Spinal cord (tissue), 10 donors: ENCODE results near the gene MACROD2. TPM values are rescaled to one million over a fixed set of nuclear protein-coding genes. Genes with fewer than 3 reads are reported as not detected.
A peak's percentile ranks its signal among the peaks of the same experiment; 100 is the strongest.
"Not testable (repeated sequence)": the region's sequence is repeated elsewhere in the genome, so short reads cannot be mapped to it uniquely, and the experiment has no call there.

Source experiments
- DNase-seq, 6 donors: peaks; one replicate each; pipeline versions ENCODE4 v3.0.0 to v3.0.0-alpha.2; 2013 to 2015; ENCODE audit warnings: low spot score in 6 of 6, low read depth in 4 of 6
- H3K27ac ChIP-seq: one replicate; pipeline ENCODE4 v1.5.1; 2013; ENCODE audit warnings: low read depth, low read length, control low read depth
- H3K27me3 ChIP-seq: one replicate; pipeline ENCODE4 v1.6.1; 2013; ENCODE audit warnings: low read length; ENCODE audit not compliant: control insufficient read depth, insufficient read depth
- H3K36me3 ChIP-seq: one replicate; pipeline ENCODE4 v1.6.1; 2013; ENCODE audit warnings: low read length; ENCODE audit not compliant: control insufficient read depth, insufficient read depth
- H3K4me1 ChIP-seq: one replicate; pipeline ENCODE4 v1.6.1; 2013; ENCODE audit warnings: low read length; ENCODE audit not compliant: control insufficient read depth, insufficient read depth
- H3K4me3 ChIP-seq: one replicate; pipeline ENCODE4 v1.5.1; 2013; ENCODE audit warnings: low read depth, low read length, control low read depth
- H3K9me3 ChIP-seq: one replicate; pipeline ENCODE4 v1.6.1; 2013; ENCODE audit warnings: low read length; ENCODE audit not compliant: control insufficient read depth, insufficient read depth
- WGBS: methylation state at CpG from one replicate; pipeline ENCODE4 v1.1.5; 2013; ENCODE audit warnings: missing lambda C conversion rate; ENCODE audit not compliant: insufficient coverage; 5-methylcytosine and 5-hydroxymethylcytosine counted together
- polyA plus RNA-seq, 2 donors: library from polyadenylated mRNA; unstranded; fragments of 120-200 nt; gene quantifications; one replicate each; pipeline ENCODE4 v1.2.1, GENCODE V29; 2013; ENCODE audit not compliant: insufficient read length in 2 of 2
- total RNA-seq, 2 donors: library from RNA; depleted of rRNA in 1 of 2; stranded (reverse); fragments of 120-200 nt in 1 of 2; fragments of >200 nt in 1 of 2; gene quantifications; one replicate each; pipeline versions ENCODE4 v1.2.3 to v1.2.4, GENCODE V29; 2013 to 2014
- donor health status: healthy.

The MACROD2 gene
- total and polyA plus RNA-seq, 4 donors = 16.2 to 34.0 (median 23.6) TPM

DNA sequence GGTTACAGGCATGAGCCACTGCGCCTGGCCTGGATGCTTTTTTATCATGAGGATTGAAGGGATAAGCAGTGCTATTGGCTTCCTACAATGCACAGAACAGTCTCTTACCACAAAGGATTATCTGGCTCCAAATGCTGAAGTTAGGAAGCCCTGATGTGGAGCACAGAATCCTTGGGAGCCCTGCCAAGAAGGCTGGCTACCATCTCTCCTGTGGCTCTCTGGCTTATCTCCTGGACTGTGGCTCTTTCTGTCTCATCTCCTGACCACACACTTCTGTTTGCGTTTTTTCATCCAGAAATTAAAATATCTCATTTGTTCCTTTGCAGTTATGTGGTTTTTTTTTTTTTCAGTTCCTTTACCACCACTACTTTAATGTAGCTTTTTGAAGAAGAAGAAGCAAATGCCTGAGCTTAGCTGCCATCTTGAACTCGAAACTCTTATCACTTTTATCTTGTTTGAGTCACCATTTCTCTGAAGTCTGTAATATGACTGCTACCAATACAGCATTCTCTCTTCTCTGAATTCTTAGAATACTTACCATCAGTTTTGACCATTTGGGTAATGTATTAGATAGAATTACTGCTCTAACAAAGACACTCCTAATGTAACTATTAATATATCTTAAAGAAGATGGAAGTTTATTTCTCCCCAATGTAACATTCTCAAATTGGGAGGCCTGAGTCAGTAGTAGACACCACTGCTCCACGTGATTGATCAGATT is 1533.2 kb downstream of the MACROD2 start:
- H3K36me3 ChIP-seq = no peaks in the 10 kb centered on the region
- H3K4me3 ChIP-seq = no peak overlapping the region
- no peak for DNase-seq
- WGBS = no CpG with 5 or more reads among the region's 4 CpGs
- no peaks in the 10 kb centered on the region for H3K27me3 ChIP-seq
- no peaks in the 10 kb centered on the region for H3K4me1 ChIP-seq
- no peaks in the 10 kb centered on the region for H3K9me3 ChIP-seq
- no peak overlapping the region for H3K27ac ChIP-seq

DNA sequence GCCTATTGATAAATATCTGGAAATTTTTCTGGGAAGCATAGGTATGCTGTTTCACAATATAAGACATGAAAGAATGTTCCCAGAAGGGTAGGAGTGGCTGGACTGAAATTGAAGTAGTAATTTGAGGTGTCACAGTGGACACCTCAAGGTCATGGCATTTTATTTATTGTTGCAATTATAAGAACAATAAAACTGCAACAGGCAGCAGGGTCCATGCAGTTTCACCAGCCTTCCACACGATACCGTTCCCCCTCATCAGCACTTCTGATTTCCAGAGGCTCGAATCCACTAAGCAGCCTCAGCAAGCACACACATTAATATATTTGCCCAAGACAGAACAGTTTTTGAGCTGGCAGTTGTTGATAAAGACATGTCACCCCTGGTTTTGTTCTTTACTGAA is 1540.5 kb downstream of the MACROD2 start:
- Histone ChIP-seq H3K4me3 (no peak overlapping the region), H3K4me1 (no peaks in the 10 kb centered on the region), H3K27me3 (no peaks in the 10 kb centered on the region), H3K9me3 (no peaks in the 10 kb centered on the region), H3K27ac (no peak overlapping the region), H3K36me3 (no peaks in the 10 kb centered on the region)
- DNase-seq = peak in 1 of 6 donors; percentile 64
- 93% methylated on average over 3 of the region's 3 CpGs for WGBS

DNA sequence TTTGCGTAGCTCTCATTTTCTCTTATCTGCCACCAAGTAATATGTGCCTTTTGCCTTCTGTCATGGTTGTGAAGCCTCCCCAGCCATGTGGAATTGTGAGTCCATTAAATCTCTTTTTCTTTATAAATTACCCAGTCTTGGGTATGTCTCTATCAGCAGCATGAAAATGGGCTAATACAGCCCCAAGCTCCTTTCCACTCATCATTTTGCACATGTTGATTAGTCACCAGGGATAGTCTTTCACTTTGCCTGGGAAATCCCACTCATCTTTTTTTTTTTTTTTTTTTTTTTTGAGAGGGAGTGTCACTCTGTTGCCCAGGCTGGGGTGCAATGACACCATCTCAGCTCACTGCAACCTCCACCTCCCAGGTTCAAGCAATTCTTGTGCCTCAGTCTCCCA is 1541.9 kb downstream of the MACROD2 start:
- not testable (repeated sequence) for DNase-seq, H3K9me3 ChIP-seq, H3K4me3 ChIP-seq, H3K36me3 ChIP-seq, H3K27ac ChIP-seq, H3K4me1 ChIP-seq, H3K27me3 ChIP-seq
- no CpG with 5 or more reads among the region's 1 CpG for WGBS

DNA sequence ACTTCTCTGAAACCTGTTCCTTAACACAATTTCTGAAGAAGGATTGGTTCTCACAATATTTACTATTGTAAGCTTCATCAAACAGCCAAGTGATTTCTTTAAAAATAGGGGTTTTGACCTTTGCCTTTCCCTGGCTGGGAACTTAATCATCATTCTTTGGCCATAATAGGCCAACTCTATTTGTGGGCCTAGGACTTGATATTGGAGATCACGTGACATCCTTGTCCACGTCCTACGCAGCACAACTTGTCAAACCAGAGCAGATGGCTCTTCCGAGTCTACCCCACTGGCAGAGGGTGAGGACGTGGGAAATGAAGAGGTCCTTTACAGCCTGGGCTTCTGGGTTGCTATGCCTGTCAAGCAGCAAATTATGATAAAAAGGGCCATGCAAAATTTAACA is 1547.3 kb downstream of the MACROD2 start:
- Histone ChIP-seq H3K9me3 (no peaks in the 10 kb centered on the region), H3K27me3 (no peaks in the 10 kb centered on the region), H3K4me3 (no peak overlapping the region), H3K4me1 (no peaks in the 10 kb centered on the region), H3K27ac (no peak overlapping the region), H3K36me3 (no peaks in the 10 kb centered on the region)
- DNase-seq = no peak
- 94% methylated on average over 5 of the region's 5 CpGs for WGBS

DNA sequence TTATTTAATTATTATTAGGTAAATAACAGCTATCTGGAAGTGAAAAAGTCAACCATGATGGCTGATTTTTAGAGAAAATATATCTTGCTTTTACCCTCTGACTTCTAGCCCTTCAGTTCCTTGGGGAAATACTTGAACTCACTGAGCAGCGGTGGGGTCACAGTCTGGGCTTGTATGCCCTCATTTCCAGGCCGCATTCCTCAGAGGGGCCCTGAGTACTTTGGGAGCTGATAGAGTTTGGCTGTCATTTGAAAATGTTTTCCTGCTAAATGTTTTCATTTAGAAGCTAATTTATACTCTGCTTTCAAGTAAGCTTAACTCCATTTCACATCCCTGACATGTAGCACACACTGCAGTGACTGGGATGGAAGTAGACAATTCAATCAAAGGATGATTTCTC is 1549.4 kb downstream of the MACROD2 start:
- DNase-seq = no peak
- Histone ChIP-seq H3K36me3 (no peaks in the 10 kb centered on the region), H3K9me3 (no peaks in the 10 kb centered on the region), H3K27me3 (no peaks in the 10 kb centered on the region), H3K4me1 (no peaks in the 10 kb centered on the region), H3K27ac (no peak overlapping the region), H3K4me3 (no peak overlapping the region)
- WGBS = no CpG with 5 or more reads among the region's 2 CpGs

DNA sequence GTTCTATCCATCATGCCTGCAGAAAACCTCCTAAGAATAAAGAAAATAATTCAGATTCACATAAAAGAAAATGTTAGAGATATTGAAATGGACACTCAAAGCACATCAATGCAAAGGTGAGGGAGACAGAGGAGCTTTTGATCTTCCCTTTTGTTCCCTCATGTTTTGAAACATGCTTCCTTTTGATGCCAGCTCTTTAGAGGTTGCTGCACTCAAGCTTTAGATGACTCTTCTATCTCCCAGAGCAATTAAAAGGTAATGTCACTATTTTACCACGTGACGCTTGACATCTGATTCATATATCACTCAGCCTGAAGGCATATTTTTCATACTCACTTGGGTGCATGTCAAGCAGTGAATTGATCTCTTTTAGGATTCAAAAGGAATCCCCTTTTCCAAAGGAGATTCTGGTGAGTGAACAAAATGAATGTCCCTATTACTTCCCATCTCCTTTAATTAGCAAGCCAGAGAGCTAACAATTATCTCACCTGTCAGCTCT is 1551.3 kb downstream of the MACROD2 start:
- no peak overlapping the region for H3K4me3 ChIP-seq
- no peak for DNase-seq
- no peaks in the 10 kb centered on the region for H3K27me3 ChIP-seq
- no peak overlapping the region for H3K27ac ChIP-seq
- WGBS = no CpG with 5 or more reads among the region's 2 CpGs
- no peaks in the 10 kb centered on the region for H3K9me3 ChIP-seq
- no peaks in the 10 kb centered on the region for H3K36me3 ChIP-seq
- H3K4me1 ChIP-seq = no peaks in the 10 kb centered on the region

DNA sequence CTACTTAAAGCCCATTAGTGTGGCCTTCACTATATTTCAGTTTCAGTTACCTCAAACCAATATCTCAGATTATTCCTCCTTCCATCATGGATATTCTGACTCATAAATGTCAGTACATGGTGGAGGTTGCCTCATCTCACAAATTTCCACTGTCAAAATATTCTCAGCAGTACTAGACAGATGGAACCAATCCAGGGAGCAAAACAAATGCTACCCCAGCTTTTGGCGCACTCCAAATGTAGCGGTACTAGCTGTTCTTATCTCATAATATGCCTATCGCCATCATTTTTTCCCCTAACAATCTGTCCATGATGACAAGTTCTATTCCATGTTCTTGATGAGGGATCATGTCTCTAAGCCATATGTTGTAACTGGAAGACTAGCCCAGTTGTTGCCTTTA is 1551.8 kb downstream of the MACROD2 start:
- H3K27ac ChIP-seq = no peak overlapping the region
- WGBS = 94% methylated on average over 2 of the region's 3 CpGs
- no peaks in the 10 kb centered on the region for H3K4me1 ChIP-seq
- no peaks in the 10 kb centered on the region for H3K9me3 ChIP-seq
- H3K4me3 ChIP-seq = no peak overlapping the region
- no peaks in the 10 kb centered on the region for H3K27me3 ChIP-seq
- DNase-seq = peak in 1 of 6 donors; percentile 43
- H3K36me3 ChIP-seq = no peaks in the 10 kb centered on the region

DNA sequence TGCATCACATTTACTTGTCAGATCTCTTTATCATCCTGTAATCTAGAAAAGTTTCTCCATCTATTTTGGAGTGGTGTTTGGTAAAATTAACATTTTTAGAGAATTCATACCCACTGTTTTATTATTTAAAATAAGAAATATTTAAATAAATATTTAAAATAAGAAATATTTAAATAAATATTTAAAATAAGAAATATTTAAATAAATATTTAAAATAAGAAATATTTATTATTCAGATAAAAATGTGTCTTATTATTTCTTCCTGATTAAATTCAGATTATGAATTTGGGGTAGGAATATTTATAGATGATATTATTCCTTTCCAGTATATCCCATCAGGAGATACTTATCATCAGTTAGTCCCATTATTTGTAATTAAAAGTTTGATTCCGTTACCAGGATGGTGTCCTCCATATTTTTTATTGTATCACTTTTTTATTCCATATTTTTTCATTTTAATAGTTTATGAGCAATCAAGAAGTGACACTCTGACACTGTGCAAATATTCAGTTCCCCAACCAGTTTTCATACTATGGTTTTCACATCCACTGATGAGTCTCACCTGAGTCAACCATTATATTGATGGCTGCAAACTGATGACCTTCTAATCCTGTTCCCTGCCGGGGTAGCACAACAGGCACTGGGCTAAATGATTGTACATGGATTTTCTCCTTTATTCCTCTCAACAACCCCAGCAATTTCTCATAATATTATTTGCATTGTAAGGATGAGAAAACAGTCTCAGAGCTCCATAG is 1555.0 kb downstream of the MACROD2 start:
- peaks cover 5% of the 10 kb centered on the region for H3K9me3 ChIP-seq
- H3K36me3 ChIP-seq = no peaks in the 10 kb centered on the region
- no peaks in the 10 kb centered on the region for H3K4me1 ChIP-seq
- no CpG with 5 or more reads among the region's 2 CpGs for WGBS
- DNase-seq = no peak
- H3K27ac ChIP-seq = no peak overlapping the region
- H3K4me3 ChIP-seq = no peak overlapping the region
- H3K27me3 ChIP-seq = no peaks in the 10 kb centered on the region

DNA sequence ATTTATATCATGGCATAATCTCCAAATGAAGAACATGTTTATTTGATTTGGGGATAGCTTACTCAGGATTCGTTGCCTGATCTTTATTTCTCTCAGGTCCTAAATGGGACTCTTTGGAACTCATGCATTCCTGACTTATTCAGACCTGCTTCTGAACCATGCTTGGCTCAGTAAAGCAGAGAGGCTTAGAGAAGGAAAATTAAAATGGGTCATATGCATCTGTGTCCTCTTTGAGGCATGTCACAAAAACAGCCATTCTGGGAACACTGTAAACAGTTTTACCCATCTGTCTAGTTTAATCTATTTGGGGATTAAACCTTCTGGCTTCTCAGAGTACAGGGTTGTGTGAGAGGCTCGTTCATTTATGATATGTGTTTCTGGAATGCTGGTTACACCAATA is 1560.6 kb downstream of the MACROD2 start:
- Histone ChIP-seq H3K9me3 (peaks cover 5% of the 10 kb centered on the region), H3K4me1 (no peaks in the 10 kb centered on the region), H3K36me3 (no peaks in the 10 kb centered on the region), H3K4me3 (no peak overlapping the region), H3K27me3 (no peaks in the 10 kb centered on the region), H3K27ac (no peak overlapping the region)
- no CpG with 5 or more reads among the region's 2 CpGs for WGBS
- peak in 2 of 6 donors; percentile 40 to 75 for DNase-seq

DNA sequence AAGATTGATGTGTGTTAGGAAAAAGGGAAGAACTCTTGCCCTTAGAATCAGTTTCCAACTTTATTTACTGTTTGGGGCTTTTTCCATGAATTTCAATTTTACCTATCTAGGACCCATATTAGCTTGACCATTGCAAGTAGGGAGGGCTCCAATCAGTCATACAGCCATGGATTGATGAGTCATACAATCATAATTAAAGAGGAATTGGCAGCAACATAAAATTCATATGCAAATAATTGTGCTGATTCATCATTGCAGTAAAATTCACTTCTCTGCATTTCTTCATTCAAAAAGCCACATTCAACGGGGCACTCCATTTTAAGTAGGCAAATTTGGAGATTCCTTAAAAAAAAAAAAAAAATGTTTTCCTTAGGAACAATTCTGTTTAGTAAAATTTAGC is 1561.6 kb downstream of the MACROD2 start:
- H3K9me3 ChIP-seq = peaks cover 5% of the 10 kb centered on the region
- H3K36me3 ChIP-seq = no peaks in the 10 kb centered on the region
- no CpG with 5 or more reads among the region's 1 CpG for WGBS
- H3K4me1 ChIP-seq = no peaks in the 10 kb centered on the region
- H3K27me3 ChIP-seq = no peaks in the 10 kb centered on the region
- DNase-seq = no peak
- H3K4me3 ChIP-seq = no peak overlapping the region
- H3K27ac ChIP-seq = no peak overlapping the region
